GM23338 (cell line): ENCODE data around the gene DPP9.

Experiments
- CREB1 ChIP-seq: fragments of 250-450 bp; sonication (Bioruptor Pico); IDR thresholded peaks from 2 replicates; pipeline ENCODE4 v1.5.0; 2020; ENCODE audit warnings: low read depth, mild to moderate bottlenecking, moderate library complexity
- EZH2 ChIP-seq: fragments of 200-600 bp; sonication (generic); IDR thresholded peaks from one replicate; pipeline ENCODE4 v1.8.0; 2017; ENCODE audit warnings: antibody characterized with exemption, mild to moderate bottlenecking, low read depth; ENCODE audit not compliant: unreplicated experiment
- EZH2phosphoT487 ChIP-seq: fragments of 200-600 bp; sonication (generic); IDR thresholded peaks from one replicate; pipeline ENCODE4 v1.8.1; 2018; ENCODE audit warnings: antibody characterized with exemption; ENCODE audit not compliant: unreplicated experiment
- JUNB ChIP-seq: IDR thresholded peaks from one replicate; pipeline ENCODE4 v1.6.1; 2016; ENCODE audit warnings: antibody characterized with exemption; ENCODE audit not compliant: unreplicated experiment
- NANOG ChIP-seq: IDR thresholded peaks from 2 replicates; pipeline ENCODE4 v1.6.1; 2016; ENCODE audit warnings: antibody characterized with exemption, borderline replicate concordance
- POLR2AphosphoS5 ChIP-seq: IDR thresholded peaks from 2 replicates; pipeline ENCODE4 v1.6.1; 2016; ENCODE audit warnings: antibody characterized with exemption, low read depth
- STAT1 ChIP-seq: IDR thresholded peaks from one replicate; pipeline ENCODE4 v1.6.1; 2016; ENCODE audit warnings: antibody characterized with exemption; ENCODE audit not compliant: unreplicated experiment
- ZNF114 ChIP-seq: fragments of 250-450 bp; sonication (Bioruptor Pico); IDR thresholded peaks from 2 replicates; pipeline ENCODE4 v1.5.0; 2020; ENCODE audit warnings: mild to moderate bottlenecking, moderate library complexity
- ZNF331 ChIP-seq: fragments of 250-450 bp; sonication (Bioruptor Pico); IDR thresholded peaks from 2 replicates; pipeline ENCODE4 v1.5.0; 2020; ENCODE audit warnings: low read depth, mild to moderate bottlenecking, moderate library complexity
- TF ChIP-seq, protein P1 (sequence below), 2 experiments: fragments of 200-600 bp in 1 of 2; sonication (generic) in 1 of 2; conservative IDR thresholded peaks; 2 replicates each; pipeline versions ENCODE4 v1.5.1 to v1.6.1; 2016 to 2017; ENCODE audit warnings: antibody characterized with exemption in 2 of 2, low read depth in 2 of 2, mild to moderate bottlenecking in 2 of 2, moderate library complexity in 1 of 2
- TF ChIP-seq, protein P2 (sequence below): IDR thresholded peaks from one replicate; pipeline ENCODE4 v1.6.1; 2018; ENCODE audit warnings: antibody characterized with exemption; ENCODE audit not compliant: unreplicated experiment
- TF ChIP-seq, protein P3 (sequence below): IDR thresholded peaks from 2 replicates; pipeline ENCODE4 v1.6.1; 2016; ENCODE audit warnings: antibody characterized with exemption
- TF ChIP-seq, protein P4 (sequence below): fragments of 250-450 bp; sonication (Bioruptor Pico); IDR thresholded peaks from 2 replicates; pipeline ENCODE4 v1.5.0; 2020; ENCODE audit warnings: mild to moderate bottlenecking, moderate library complexity

DNA sequence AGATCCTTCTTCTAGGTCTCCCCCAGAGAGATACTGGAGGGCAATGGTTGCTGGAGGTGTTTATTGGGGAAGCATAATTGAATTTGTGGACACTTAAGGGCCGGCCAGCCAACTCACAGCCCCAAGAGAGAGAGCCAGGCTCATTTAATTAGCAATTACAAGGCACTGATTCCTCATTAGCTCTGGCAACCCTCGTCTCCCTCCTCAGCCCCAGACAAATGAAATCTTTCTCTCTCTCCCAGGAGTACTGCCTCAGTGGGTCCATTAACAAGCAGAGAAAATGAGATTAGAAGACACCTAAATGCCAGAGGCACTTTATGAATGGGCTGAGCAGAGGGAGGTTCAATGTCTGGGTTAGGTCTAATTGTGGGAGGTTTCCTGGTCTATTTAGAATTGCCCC, 48.9 kb upstream of the DPP9 start:
- TF ChIP-seq, protein P1, sequence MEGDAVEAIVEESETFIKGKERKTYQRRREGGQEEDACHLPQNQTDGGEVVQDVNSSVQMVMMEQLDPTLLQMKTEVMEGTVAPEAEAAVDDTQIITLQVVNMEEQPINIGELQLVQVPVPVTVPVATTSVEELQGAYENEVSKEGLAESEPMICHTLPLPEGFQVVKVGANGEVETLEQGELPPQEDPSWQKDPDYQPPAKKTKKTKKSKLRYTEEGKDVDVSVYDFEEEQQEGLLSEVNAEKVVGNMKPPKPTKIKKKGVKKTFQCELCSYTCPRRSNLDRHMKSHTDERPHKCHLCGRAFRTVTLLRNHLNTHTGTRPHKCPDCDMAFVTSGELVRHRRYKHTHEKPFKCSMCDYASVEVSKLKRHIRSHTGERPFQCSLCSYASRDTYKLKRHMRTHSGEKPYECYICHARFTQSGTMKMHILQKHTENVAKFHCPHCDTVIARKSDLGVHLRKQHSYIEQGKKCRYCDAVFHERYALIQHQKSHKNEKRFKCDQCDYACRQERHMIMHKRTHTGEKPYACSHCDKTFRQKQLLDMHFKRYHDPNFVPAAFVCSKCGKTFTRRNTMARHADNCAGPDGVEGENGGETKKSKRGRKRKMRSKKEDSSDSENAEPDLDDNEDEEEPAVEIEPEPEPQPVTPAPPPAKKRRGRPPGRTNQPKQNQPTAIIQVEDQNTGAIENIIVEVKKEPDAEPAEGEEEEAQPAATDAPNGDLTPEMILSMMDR (conservative IDR thresholded peaks at IDR 0.05; ENCODE audit: low read depth in 2 of 2), result no peak
- TF ChIP-seq, protein P2, sequence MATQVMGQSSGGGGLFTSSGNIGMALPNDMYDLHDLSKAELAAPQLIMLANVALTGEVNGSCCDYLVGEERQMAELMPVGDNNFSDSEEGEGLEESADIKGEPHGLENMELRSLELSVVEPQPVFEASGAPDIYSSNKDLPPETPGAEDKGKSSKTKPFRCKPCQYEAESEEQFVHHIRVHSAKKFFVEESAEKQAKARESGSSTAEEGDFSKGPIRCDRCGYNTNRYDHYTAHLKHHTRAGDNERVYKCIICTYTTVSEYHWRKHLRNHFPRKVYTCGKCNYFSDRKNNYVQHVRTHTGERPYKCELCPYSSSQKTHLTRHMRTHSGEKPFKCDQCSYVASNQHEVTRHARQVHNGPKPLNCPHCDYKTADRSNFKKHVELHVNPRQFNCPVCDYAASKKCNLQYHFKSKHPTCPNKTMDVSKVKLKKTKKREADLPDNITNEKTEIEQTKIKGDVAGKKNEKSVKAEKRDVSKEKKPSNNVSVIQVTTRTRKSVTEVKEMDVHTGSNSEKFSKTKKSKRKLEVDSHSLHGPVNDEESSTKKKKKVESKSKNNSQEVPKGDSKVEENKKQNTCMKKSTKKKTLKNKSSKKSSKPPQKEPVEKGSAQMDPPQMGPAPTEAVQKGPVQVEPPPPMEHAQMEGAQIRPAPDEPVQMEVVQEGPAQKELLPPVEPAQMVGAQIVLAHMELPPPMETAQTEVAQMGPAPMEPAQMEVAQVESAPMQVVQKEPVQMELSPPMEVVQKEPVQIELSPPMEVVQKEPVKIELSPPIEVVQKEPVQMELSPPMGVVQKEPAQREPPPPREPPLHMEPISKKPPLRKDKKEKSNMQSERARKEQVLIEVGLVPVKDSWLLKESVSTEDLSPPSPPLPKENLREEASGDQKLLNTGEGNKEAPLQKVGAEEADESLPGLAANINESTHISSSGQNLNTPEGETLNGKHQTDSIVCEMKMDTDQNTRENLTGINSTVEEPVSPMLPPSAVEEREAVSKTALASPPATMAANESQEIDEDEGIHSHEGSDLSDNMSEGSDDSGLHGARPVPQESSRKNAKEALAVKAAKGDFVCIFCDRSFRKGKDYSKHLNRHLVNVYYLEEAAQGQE, result no peak
- TF ChIP-seq POLR2AphosphoS5, result no peak
- TF ChIP-seq, protein P3, sequence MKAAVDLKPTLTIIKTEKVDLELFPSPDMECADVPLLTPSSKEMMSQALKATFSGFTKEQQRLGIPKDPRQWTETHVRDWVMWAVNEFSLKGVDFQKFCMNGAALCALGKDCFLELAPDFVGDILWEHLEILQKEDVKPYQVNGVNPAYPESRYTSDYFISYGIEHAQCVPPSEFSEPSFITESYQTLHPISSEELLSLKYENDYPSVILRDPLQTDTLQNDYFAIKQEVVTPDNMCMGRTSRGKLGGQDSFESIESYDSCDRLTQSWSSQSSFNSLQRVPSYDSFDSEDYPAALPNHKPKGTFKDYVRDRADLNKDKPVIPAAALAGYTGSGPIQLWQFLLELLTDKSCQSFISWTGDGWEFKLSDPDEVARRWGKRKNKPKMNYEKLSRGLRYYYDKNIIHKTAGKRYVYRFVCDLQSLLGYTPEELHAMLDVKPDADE, result no peak
- TF ChIP-seq EZH2phosphoT487, result no peak
- no peak for TF ChIP-seq STAT1
- TF ChIP-seq EZH2, result no peak
- no peak for TF ChIP-seq ZNF114 (CRISPR knock-in tag)
- no peak for TF ChIP-seq JUNB
- no peak for TF ChIP-seq CREB1 (CRISPR knock-in tag)
- TF ChIP-seq NANOG, result no peak
- TF ChIP-seq, protein P4, sequence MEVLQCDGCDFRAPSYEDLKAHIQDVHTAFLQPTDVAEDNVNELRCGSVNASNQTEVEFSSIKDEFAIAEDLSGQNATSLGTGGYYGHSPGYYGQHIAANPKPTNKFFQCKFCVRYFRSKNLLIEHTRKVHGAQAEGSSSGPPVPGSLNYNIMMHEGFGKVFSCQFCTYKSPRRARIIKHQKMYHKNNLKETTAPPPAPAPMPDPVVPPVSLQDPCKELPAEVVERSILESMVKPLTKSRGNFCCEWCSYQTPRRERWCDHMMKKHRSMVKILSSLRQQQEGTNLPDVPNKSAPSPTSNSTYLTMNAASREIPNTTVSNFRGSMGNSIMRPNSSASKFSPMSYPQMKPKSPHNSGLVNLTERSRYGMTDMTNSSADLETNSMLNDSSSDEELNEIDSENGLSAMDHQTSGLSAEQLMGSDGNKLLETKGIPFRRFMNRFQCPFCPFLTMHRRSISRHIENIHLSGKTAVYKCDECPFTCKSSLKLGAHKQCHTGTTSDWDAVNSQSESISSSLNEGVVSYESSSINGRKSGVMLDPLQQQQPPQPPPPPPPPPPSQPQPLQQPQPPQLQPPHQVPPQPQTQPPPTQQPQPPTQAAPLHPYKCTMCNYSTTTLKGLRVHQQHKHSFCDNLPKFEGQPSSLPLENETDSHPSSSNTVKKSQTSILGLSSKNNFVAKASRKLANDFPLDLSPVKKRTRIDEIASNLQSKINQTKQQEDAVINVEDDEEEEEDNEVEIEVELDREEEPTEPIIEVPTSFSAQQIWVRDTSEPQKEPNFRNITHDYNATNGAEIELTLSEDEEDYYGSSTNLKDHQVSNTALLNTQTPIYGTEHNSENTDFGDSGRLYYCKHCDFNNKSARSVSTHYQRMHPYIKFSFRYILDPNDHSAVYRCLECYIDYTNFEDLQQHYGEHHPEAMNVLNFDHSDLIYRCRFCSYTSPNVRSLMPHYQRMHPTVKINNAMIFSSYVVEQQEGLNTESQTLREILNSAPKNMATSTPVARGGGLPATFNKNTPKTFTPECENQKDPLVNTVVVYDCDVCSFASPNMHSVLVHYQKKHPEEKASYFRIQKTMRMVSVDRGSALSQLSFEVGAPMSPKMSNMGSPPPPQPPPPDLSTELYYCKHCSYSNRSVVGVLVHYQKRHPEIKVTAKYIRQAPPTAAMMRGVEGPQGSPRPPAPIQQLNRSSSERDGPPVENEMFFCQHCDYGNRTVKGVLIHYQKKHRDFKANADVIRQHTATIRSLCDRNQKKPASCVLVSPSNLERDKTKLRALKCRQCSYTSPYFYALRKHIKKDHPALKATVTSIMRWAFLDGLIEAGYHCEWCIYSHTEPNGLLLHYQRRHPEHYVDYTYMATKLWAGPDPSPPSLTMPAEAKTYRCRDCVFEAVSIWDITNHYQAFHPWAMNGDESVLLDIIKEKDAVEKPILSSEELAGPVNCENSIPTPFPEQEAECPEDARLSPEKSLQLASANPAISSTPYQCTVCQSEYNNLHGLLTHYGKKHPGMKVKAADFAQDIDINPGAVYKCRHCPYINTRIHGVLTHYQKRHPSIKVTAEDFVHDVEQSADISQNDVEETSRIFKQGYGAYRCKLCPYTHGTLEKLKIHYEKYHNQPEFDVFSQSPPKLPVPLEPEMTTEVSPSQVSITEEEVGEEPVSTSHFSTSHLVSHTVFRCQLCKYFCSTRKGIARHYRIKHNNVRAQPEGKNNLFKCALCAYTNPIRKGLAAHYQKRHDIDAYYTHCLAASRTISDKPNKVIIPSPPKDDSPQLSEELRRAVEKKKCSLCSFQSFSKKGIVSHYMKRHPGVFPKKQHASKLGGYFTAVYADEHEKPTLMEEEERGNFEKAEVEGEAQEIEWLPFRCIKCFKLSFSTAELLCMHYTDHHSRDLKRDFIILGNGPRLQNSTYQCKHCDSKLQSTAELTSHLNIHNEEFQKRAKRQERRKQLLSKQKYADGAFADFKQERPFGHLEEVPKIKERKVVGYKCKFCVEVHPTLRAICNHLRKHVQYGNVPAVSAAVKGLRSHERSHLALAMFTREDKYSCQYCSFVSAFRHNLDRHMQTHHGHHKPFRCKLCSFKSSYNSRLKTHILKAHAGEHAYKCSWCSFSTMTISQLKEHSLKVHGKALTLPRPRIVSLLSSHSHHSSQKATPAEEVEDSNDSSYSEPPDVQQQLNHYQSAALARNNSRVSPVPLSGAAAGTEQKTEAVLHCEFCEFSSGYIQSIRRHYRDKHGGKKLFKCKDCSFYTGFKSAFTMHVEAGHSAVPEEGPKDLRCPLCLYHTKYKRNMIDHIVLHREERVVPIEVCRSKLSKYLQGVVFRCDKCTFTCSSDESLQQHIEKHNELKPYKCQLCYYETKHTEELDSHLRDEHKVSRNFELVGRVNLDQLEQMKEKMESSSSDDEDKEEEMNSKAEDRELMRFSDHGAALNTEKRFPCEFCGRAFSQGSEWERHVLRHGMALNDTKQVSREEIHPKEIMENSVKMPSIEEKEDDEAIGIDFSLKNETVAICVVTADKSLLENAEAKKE (CRISPR knock-in tag), result no peak
- TF ChIP-seq ZNF331 (CRISPR knock-in tag), result no peak
